Activated CD8-positive, alpha-beta memory T cell treated with anti-CD3 and anti-CD28 coated beads, Interleukin-2, amount 10 ng/mL, durations not matched to agents 7 days and 5 days (primary cell): Measurements from ENCODE around the gene EML1. TPM values are rescaled to one million over a fixed set of nuclear protein-coding genes. Genes with fewer than 3 reads are reported as not detected.

Experiments used
- ATAC-seq: fragments of 150-1000 bp; cut with Tn5 transposase; one replicate; pipeline ENCODE4 v1.10.0; 2021; ENCODE audit warnings: moderate library complexity
- CTCF ChIA-PET: fragments of 350-600 bp; sonication (Branson Sonifier 250); formaldehyde crosslinking; loops from one replicate; lab custom pipeline; 2021; ENCODE audit warnings: antibody characterized with exemption; lab: Charles Lee
- DNase-seq: peaks from one replicate; pipeline ENCODE4 v3.0.0-alpha.2; 2020
- H3K27ac Mint-ChIP-seq: one replicate; pipeline ENCODE4 v1.8.0; 2021; ENCODE audit warnings: mild to moderate bottlenecking, mixed read lengths
- H3K27me3 Mint-ChIP-seq: one replicate; pipeline ENCODE4 v1.8.0; 2021; ENCODE audit warnings: mixed read lengths
- H3K36me3 Mint-ChIP-seq: one replicate; pipeline ENCODE4 v1.8.0; 2021; ENCODE audit warnings: mild to moderate bottlenecking, mixed read lengths
- H3K4me1 Mint-ChIP-seq: one replicate; pipeline ENCODE4 v1.8.0; 2021; ENCODE audit warnings: mixed read lengths
- H3K4me3 Mint-ChIP-seq: one replicate; pipeline ENCODE4 v1.8.0; 2021; ENCODE audit warnings: mild to moderate bottlenecking, moderate library complexity, mixed read lengths
- H3K9me3 Mint-ChIP-seq: one replicate; pipeline ENCODE4 v1.8.0; 2022; ENCODE audit warnings: low read depth, mixed read lengths
- total RNA-seq, 2 experiments: library from RNA; stranded (reverse); gene quantifications; one replicate each; pipeline ENCODE4 v1.2.3, GENCODE V29; 2021

Gene EML1
- total RNA-seq, 2 experiments from 2014 or later, result not detected

- no peak overlapping the region for H3K4me3 Mint-ChIP-seq
- CTCF ChIA-PET, result no interaction called here
- peaks cover 13% of the 10 kb centered on the region for H3K27me3 Mint-ChIP-seq
- H3K36me3 Mint-ChIP-seq, result no peaks in the 10 kb centered on the region
- no peak overlapping the region for H3K27ac Mint-ChIP-seq
- no peak for ATAC-seq
- DNase-seq, result no peak
- H3K4me1 Mint-ChIP-seq, result no peaks in the 10 kb centered on the region
- H3K9me3 Mint-ChIP-seq, result no peaks in the 10 kb centered on the region
Observed at GRCh38 chr14:99908653-99909250, 115.5 kb downstream of the EML1 start.

GRCh38 chr14:99909513-99910064 is 116.4 kb downstream of the EML1 start:
- DNase-seq, result no peak
- no peaks in the 10 kb centered on the region for H3K36me3 Mint-ChIP-seq
- no peak for ATAC-seq
- no peak overlapping the region for H3K4me3 Mint-ChIP-seq
- H3K9me3 Mint-ChIP-seq, result no peaks in the 10 kb centered on the region
- H3K27ac Mint-ChIP-seq, result no peak overlapping the region
- H3K27me3 Mint-ChIP-seq, result peaks cover 16% of the 10 kb centered on the region
- H3K4me1 Mint-ChIP-seq, result no peaks in the 10 kb centered on the region
- CTCF ChIA-PET, result interaction anchor here (1.6 kb wide), 1 partner anchor 61 kb away, joined by 4 read pairs; no protein-coding TSS in a partner anchor

GRCh38 chr14:99910337-99911309 is 117.4 kb downstream of the EML1 start:
- ATAC-seq (no peak), DNase-seq (no peak)
- no peaks in the 10 kb centered on the region for H3K36me3 Mint-ChIP-seq
- no peak overlapping the region for H3K27ac Mint-ChIP-seq
- CTCF ChIA-PET, result interaction anchor here (1.6 kb wide), 1 partner anchor 60 kb away, joined by 4 read pairs; no protein-coding TSS in a partner anchor
- H3K4me1 Mint-ChIP-seq, result no peaks in the 10 kb centered on the region
- H3K9me3 Mint-ChIP-seq, result no peaks in the 10 kb centered on the region
- H3K4me3 Mint-ChIP-seq, result no peak overlapping the region
- H3K27me3 Mint-ChIP-seq, result peaks cover 20% of the 10 kb centered on the region

- no peak overlapping the region for H3K4me3 Mint-ChIP-seq
- CTCF ChIA-PET, result interaction anchor here (0.8 to 2.3 kb wide), 4 partner anchors 11 to 32 kb away, joined by 3 to 8 read pairs (median 3); no protein-coding TSS in a partner anchor
- peaks cover 28% of the 10 kb centered on the region for H3K27me3 Mint-ChIP-seq
- no peak overlapping the region for H3K27ac Mint-ChIP-seq
- no peaks in the 10 kb centered on the region for H3K4me1 Mint-ChIP-seq
- no peaks in the 10 kb centered on the region for H3K9me3 Mint-ChIP-seq
- DNase-seq, result no peak
- no peak for ATAC-seq
- no peaks in the 10 kb centered on the region for H3K36me3 Mint-ChIP-seq
Observed at GRCh38 chr14:99915305-99916090, 122.3 kb downstream of the EML1 start.

- Mint-ChIP-seq H3K27me3 (peaks cover 28% of the 10 kb centered on the region), H3K27ac (no peak overlapping the region), H3K9me3 (no peaks in the 10 kb centered on the region), H3K4me1 (no peaks in the 10 kb centered on the region), H3K4me3 (no peak overlapping the region), H3K36me3 (no peaks in the 10 kb centered on the region)
- DNase-seq, result no peak
- CTCF ChIA-PET, result interaction anchor here (0.8 to 2.3 kb wide), 3 partner anchors 12 to 24 kb away, joined by 3 to 8 read pairs (median 3); no protein-coding TSS in a partner anchor
- ATAC-seq, result no peak
Observed at GRCh38 chr14:99916091-99916383, 122.8 kb downstream of the EML1 start.

GRCh38 chr14:99918781-99919180 is 125.6 kb downstream of the EML1 start:
- H3K36me3 Mint-ChIP-seq, result no peaks in the 10 kb centered on the region
- ATAC-seq, result no peak

GRCh38 chr14:99921425-99921824 is 128.2 kb downstream of the EML1 start:
- no peaks in the 10 kb centered on the region for H3K36me3 Mint-ChIP-seq
- no peak overlapping the region for H3K27ac Mint-ChIP-seq
- DNase-seq (no peak), ATAC-seq (no peak)
- no peaks in the 10 kb centered on the region for H3K9me3 Mint-ChIP-seq
- no peaks in the 10 kb centered on the region for H3K4me1 Mint-ChIP-seq
- CTCF ChIA-PET, result no interaction called here
- H3K4me3 Mint-ChIP-seq, result no peak overlapping the region
- H3K27me3 Mint-ChIP-seq, result peaks cover 20% of the 10 kb centered on the region

More at GRCh38 chr14:99918781-99919180, 125.6 kb downstream of the EML1 start:
- no peak overlapping the region for H3K4me3 Mint-ChIP-seq
- CTCF ChIA-PET, result no interaction called here
- H3K4me1 Mint-ChIP-seq, result no peaks in the 10 kb centered on the region
- no peak overlapping the region for H3K27ac Mint-ChIP-seq
- H3K27me3 Mint-ChIP-seq, result peaks cover 19% of the 10 kb centered on the region
- no peaks in the 10 kb centered on the region for H3K9me3 Mint-ChIP-seq
- no peak for DNase-seq

- Mint-ChIP-seq H3K27me3 (peaks cover 18% of the 10 kb centered on the region), H3K36me3 (no peaks in the 10 kb centered on the region), H3K27ac (no peak overlapping the region), H3K4me1 (no peaks in the 10 kb centered on the region), H3K9me3 (peaks cover 4% of the 10 kb centered on the region), H3K4me3 (no peak overlapping the region)
- DNase-seq (no peak), ATAC-seq (no peak)
- CTCF ChIA-PET, result no interaction called here
Observed at GRCh38 chr14:99924379-99924778, 131.2 kb downstream of the EML1 start.

GRCh38 chr14:99925471-99925870 is 132.3 kb downstream of the EML1 start:
- Mint-ChIP-seq H3K9me3 (peaks cover 4% of the 10 kb centered on the region), H3K36me3 (no peaks in the 10 kb centered on the region), H3K27me3 (peaks cover 18% of the 10 kb centered on the region), H3K4me1 (no peaks in the 10 kb centered on the region), H3K27ac (no peak overlapping the region), H3K4me3 (no peak overlapping the region)
- ATAC-seq (no peak), DNase-seq (no peak)
- CTCF ChIA-PET, result no interaction called here

- Mint-ChIP-seq H3K27ac (no peak overlapping the region), H3K9me3 (peaks cover 4% of the 10 kb centered on the region), H3K27me3 (peaks cover 14% of the 10 kb centered on the region), H3K4me3 (no peak overlapping the region), H3K36me3 (no peaks in the 10 kb centered on the region), H3K4me1 (peaks cover 3% of the 10 kb centered on the region)
- CTCF ChIA-PET, result no interaction called here
- DNase-seq, result no peak
- ATAC-seq, result no peak
Observed at GRCh38 chr14:99928963-99929362, 135.8 kb downstream of the EML1 start.

- Mint-ChIP-seq H3K9me3 (peaks cover 4% of the 10 kb centered on the region), H3K27me3 (peaks cover 11% of the 10 kb centered on the region), H3K36me3 (no peaks in the 10 kb centered on the region), H3K4me1 (peaks cover 3% of the 10 kb centered on the region), H3K27ac (no peak overlapping the region), H3K4me3 (no peak overlapping the region)
- ATAC-seq (no peak), DNase-seq (no peak)
- CTCF ChIA-PET, result no interaction called here
Observed at GRCh38 chr14:99929601-99930000, 136.4 kb downstream of the EML1 start.

GRCh38 chr14:99930420-99931274 is 137.4 kb downstream of the EML1 start:
- Mint-ChIP-seq H3K4me3 (no peak overlapping the region), H3K27ac (no peak overlapping the region), H3K9me3 (peaks cover 4% of the 10 kb centered on the region), H3K27me3 (peaks cover 8% of the 10 kb centered on the region), H3K36me3 (no peaks in the 10 kb centered on the region), H3K4me1 (peaks cover 3% of the 10 kb centered on the region)
- ATAC-seq (peak; percentile 63), DNase-seq (peak; percentile 46)
- CTCF ChIA-PET, result no interaction called here
